ENCODE measurements around the gene A1BG. TPM values are rescaled to one million over a fixed set of nuclear protein-coding genes. Genes with fewer than 3 reads are reported as not detected.

Gene A1BG
- polyA plus RNA-seq, 10 donors = 1.1 to 7.3 (median 3.2) TPM

GRCh38 chr19:58338825-58339558 is 14.3 kb downstream of the A1BG start:
- no peak for DNase-seq

GRCh38 chr19:58338336-58338735 is 15.0 kb downstream of the A1BG start:
- no peak for DNase-seq

GRCh38 chr19:58336820-58337219 is 16.5 kb downstream of the A1BG start:
- no peak for DNase-seq

GRCh38 chr19:58336216-58336615 is 17.1 kb downstream of the A1BG start:
- no peak for DNase-seq

- DNase-seq = no peak
Observed at GRCh38 chr19:58335630-58336029, 17.7 kb downstream of the A1BG start.

DNA sequence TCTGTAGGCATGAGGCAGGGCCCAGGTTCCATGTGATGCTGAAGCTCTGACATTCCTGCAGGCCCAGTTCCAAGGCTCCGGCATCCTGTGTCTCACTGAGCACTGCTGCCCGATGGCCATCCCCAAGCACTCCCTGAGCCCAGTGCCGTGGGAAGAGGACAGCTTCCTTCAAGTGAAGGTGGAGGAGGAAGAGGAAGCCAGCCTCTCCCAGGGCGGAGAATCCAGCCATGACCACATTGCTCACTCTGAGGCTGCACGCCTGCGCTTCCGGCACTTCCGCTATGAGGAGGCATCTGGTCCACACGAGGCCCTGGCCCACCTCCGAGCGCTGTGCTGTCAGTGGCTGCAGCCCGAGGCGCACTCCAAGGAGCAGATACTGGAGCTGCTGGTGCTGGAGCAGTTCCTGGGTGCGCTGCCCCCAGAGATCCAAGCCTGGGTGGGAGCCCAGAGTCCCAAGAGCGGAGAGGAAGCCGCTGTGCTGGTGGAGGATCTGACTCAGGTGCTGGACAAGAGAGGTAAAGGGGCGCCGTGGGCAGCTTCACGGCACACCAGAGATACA is 18.5 kb downstream of the A1BG start:
- no peak for DNase-seq

DNA sequence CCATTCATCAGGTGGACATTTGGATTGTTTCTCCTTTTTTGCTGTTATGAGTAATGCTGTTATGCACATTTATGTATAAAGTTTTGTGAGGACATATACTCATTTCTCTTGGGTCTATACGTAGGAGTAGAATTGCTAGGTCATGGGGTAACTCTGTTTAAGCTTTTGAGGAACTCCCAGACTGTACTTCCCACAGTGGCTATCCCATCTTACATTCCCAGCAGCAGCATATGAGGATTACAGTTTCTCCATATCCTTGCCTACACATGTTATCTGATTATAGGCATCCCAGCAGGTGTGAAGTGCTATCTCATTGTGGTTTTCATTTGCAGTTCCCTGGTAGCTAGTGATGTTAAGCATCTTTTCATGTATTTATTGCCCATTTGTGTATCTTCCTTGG is 20.6 kb downstream of the A1BG start:
- DNase-seq = no peak

- DNase-seq = peak in 1 of 3 donors; percentile 14
Observed at GRCh38 chr19:58330458-58330857, 22.8 kb downstream of the A1BG start.

DNA sequence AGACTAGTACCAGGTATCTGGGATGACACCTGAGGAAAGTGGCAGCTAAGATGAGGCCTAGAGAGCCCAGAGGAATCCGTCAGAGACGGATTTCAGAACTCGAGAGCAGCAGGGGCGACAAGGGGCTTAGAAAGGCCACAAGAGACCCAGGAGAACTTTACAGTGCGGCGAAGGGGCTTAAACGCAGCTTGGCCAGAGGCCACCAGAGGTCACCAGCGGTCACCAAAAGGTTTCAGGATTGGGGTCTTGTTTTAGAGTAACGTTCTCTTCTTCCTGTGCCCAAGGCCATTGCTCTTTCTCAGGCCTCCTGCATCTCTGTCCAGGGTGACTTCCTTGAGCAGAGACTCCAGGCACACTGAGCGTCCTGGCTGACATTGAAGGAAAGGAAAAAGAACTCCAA is 24.3 kb downstream of the A1BG start:
- peak in 1 of 3 donors; percentile 11 for DNase-seq

- peak; percentile 97 to 99 (median 98) for DNase-seq
Observed at GRCh38 chr19:58326914-58327726, 26.2 kb downstream of the A1BG start, which contains the start of gene ZSCAN22. ZSCAN22 (plus strand) TSS chr19:58326994; CDS start chr19:58334803, 7,809 bp downstream.

GRCh38 chr19:58326501-58326913 is 26.8 kb downstream of the A1BG start:
- no peak for DNase-seq

DNA sequence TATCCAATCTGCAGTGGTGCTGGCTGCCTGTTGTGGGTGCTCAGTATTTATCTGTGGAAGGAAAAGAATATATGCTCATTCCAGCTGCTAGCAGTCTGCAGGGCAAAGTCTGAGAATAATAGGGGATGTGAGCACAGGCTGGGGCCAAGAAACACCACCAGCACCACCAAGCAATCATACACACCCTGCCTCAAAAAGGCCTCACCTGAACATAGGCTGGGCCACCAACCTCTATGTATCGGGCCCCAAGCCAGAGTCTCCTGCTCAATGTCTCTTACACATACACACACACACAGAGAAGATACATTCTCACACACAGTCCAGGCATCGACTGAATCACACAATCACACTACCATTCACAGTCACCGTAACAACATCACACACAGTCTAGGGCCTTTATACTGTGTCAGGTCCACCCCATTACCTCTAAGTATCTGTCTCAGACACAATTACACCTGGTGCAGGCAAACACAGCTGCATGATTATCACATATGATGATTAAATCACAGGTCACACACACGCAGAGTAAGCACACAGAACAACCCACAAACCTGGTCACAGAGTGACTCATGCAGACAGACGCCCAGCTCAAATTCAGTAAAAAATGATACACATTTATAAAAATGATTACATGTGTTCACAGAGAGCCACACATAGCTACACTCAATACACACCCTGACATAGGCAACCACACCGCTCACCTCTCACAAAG is 27.8 kb downstream of the A1BG start:
- DNase-seq = no peak

DNA sequence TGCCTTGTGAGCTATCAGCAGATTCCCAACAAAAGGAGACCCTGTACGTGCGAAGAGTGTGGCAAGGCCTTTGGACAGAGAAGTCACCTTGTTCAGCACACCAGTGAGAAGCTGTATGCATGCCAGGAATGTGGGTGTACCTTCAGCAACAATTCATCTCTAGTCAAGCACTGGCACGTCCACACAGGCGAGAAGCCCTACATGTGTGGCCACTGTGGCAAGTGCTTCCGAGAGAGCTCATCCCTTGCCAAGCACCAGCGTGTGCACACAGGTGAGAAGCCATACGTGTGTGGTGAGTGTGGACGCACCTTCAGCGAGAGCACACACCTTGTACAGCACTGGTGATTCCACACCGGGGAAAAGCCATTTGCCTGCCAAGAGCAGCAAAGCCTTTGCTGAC is 34.1 kb downstream of the A1BG start:
- no peak for DNase-seq

DNA sequence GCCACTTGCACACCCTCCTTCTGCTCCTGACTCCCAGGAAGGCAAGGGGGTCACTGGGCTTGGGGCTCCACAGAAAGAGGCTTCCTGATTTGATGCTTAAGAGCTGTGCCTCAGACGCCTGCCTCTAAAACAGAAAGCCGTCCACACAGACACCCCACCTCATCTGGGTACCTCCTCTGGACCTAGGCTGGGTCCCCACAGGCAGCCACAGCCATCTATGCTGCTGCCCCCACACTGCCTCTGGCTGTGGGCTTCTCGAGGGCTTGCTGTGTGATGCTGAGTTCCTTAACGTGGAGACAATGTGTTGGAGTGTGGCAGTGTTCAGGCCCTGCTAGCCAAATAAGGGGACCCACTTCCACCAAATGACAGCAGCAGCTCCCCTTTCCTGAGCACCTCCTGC is 35.0 kb downstream of the A1BG start:
- no peak for DNase-seq

DNA sequence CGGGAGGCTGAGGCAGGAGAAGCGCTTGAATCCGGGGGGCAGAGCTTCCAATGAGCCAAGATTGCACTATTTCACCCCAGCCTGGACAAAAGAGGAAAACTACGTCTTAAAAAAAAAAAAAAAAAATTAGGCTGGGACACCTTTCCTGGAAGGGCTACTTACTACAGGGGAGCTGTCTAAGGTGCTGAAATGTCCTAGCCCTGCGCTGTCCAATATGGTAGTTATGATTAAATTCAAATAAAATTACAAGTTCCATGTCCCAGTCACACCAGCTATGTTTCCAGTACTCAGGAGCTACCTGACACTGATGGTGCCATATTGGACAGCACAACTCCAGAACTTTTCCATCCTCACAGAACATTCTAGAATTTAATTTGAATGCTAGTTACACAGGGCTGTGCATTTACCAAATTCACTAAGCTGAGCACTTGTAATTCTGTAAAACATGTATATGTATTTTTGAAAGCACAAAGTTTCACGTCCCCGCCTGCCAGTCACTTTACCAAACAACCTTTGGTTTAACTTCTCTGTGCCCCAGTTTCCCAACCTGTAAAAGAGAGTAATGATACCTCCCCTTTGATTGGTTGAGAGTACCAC is 35.7 kb downstream of the A1BG start:
- DNase-seq = peak; percentile 13 to 57 (median 50)

GRCh38 chr19:58315580-58315979 is 37.7 kb downstream of the A1BG start:
- DNase-seq = no peak

DNA sequence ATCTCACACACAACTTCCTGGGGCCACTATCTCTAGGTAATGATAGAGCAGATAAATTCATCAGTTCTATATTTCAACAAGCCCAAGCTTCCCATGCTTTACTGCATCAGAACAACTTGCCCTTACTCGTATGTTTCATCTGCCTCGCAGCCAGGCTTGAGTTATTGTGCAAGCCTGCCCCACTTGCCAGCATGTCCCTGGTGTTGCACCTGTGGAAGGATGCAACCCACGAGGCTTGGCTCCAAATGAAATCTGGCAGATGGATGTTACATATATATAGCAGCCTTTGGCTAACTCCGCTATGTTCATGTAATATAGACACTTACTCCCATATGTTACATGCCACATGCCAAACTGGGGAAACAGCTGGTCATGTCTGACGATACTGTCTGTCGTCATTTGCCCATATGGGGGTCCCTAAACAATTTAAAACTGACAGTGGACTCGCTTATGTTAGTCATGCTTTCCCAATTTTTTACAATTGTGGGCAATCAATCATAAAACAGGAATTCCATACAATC is 41.9 kb downstream of the A1BG start:
- no peak for DNase-seq

DNA sequence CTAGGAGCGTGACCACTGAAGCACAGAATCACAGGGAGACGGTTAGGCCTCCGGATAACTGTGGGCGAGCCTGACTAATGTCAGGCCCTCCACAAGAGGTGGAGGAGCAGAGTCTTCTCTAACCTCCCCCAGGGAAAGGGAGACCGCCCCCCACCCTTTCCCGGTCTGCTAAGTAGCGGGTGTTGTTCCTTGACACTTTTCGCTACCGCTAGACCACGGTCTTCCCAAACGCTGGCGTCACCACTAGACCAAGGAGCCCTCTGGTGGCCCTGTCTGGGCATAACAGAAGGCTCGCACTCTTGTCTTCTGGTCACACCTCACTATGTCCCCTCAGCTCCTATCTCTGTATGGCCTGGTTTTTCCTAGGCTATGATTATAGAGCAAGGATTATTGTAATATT is 42.6 kb downstream of the A1BG start:
- DNase-seq = peak in 2 of 3 donors; percentile 10 to 30

- no peak for DNase-seq
Observed at GRCh38 chr19:58307736-58308135, 45.6 kb downstream of the A1BG start.

DNA sequence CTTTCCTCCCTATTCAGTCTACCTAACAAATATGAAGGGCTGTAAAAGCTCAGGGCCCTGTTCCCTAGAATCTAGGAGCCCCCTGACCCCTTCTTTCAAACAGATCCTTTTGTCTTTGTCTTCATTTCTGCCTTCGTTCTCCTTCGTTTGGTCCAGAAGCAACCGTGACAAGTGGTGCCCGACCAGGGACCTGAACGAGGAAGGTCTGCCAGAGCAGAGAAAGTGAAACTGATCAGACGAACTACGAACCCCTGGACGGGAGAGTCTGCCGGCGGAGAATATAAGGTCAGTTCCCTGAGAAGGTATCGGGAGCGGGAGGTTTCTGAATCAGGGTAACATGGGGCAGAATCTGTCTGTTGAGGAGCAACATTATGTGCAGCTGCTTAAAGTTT is 47.4 kb downstream of the A1BG start:
- no peak for DNase-seq
